HG03095 (cell line): ENCODE results near the gene SCN4A.

ENCODE experiments used
- ATAC-seq: cut with Tn5 transposase; IDR thresholded peaks from one replicate; pipeline ENCODE4 v1.9.1; 2021; ENCODE audit warnings: moderate library complexity; ENCODE audit not compliant: unreplicated experiment

Gene SCN4A

GRCh38 chr17:63960006-63960405 lies 12.7 kb downstream of the SCN4A start:
- ATAC-seq = no peak

GRCh38 chr17:63956296-63956920 lies 16.3 kb downstream of the SCN4A start:
- no peak for ATAC-seq

DNA sequence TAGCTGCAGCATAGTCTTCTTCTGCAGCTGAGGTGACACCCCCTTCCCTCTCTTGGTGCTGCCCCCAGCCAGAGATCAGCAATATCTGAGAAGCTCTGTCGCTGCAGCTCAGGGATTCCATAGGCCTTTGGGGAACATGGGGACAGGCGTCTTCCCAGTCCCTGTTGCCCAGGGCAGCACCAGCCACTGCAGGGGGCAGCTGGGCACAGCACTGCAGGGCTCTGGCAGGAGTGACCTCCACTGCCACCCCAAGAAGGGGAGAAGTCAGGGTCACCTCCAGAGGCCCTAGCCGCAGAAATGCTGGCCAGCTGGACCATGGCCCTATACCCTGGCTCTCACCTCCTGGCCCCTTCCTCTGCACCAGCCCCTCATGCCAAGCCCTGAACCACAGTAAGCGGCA lies 16.9 kb downstream of the SCN4A start:
- ATAC-seq = no peak

- no peak for ATAC-seq
These were observed 17.5 kb downstream of the SCN4A start for GRCh38 chr17:63955232-63955631.

DNA sequence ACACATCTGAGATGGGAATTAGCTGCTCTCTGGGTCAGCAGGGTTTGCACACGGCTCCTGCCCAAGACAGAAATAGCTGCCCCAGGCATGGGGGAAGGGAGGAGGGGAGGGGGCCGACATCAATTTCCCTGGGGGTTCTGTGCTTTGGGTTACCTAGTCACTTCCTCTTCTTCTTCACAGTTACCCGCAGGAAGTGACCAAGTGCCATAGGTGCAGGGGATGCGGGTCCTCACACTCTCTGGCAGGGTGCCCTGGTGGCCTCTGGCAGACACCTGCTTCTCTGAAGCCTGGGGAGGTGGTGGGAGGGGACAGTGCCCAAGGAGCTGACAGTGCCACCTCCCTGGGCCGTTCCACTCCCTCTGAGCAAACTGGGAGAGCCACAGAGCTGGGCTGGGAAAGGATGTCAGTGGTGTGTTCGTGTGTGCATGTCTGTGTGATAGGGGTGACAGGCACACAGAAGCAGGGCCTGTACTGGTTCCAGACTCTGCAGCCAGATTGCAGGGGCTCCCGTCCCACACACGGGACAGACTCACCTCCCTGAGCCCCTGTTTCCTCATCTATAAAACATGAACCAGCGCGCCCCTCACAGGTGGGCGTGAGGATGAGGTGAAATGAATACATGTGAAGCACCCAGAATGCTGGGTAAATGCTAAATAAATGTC lies 18.2 kb downstream of the SCN4A start:
- ATAC-seq = no peak

DNA sequence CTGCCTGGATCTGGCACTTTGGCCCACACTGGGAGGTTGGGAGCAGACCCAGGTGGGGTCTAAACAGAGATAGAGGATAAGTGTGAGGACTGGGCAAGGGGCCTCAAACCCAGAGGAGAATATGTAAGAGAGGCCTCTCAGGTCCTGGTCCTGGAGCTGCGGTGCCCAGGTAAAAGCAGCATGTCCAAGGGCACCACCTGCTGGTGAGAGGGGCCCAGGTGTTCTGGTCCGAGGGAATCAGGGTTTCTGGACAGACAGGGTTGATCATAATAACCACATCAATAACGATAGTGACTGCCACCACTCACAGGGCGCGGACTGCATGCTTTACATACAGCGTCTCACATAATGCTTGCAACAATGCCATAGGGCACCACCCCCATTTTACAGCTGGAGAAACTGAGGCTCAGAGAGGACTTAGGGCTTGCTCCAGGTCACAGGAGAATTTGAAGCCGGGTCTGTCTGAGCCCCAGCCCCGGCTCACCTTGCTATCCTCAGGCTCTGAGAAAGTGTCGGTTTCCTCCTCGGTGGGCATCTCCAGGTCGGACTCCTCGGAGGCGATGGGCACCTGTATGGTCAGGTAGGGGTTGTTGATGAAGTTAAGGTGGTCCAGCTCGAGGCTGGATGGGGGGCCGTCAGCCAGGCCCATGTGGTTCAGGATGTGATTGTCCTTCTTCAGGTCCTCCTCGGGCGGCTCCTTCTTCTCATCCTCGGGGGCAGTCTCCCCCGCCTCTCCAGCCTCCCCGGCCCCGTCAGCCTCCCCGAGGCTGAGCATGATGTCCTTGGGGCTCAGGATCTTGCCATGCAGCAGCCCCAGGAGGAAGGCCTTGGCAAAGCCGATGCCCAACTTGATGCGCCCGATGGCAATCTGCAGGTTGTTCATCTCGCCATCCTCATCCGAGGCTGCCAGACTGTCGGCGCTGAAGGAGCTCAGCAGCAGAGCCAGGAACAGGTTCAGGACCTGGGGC lies 21.5 kb downstream of the SCN4A start:
- ATAC-seq = no peak

- ATAC-seq = no peak
These were observed 23.0 kb downstream of the SCN4A start for GRCh38 chr17:63949576-63950250.

DNA sequence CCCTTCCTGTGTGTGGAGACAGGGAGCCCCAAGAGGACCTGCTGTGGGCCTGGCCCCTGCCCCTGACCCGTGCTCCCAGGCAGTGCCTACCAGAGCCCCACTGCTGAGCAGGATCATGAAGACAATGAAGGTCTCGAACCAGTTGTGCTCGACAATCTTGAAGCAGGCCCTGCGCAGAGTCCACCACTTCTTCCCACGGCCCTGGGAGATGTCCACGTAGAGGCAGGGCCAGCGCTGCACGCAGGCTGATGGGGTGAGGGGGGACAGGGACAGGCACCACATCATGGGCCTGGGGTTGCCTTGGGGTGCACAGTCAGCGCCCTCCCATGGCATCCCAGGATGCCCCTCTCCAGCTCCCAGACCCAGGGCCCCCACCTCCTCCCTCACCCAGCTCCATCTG lies 24.2 kb downstream of the SCN4A start:
- ATAC-seq = no peak

DNA sequence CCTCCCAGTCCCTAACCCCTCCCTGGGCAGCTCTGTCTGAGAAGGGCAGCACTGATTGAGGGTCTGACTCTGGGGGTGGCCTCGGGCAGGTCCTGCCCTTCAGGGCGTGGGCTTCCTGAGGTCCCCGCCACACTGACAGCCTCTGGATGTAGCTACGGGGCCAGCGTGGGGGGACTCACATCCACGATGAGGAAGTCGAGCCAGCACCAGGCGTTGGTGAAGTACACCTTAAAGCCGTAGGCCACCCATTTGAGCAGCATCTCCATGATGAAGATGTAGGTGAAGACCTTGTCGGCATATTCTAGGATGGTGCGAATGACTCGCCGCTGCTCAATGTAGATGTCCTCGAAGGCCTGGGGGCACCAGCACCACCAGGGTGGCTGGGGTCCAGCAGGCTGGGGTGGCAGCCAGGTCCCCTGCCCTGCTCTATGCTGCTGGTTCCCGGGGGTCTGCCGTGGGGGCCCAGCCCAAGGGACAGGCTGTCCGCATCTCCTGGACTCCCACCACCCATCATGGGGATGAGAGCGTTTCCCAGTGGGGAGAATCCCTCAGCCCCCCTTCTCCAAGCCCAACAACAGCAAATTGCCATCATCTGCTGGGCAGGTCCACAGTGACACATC lies 24.9 kb downstream of the SCN4A start:
- no peak for ATAC-seq

DNA sequence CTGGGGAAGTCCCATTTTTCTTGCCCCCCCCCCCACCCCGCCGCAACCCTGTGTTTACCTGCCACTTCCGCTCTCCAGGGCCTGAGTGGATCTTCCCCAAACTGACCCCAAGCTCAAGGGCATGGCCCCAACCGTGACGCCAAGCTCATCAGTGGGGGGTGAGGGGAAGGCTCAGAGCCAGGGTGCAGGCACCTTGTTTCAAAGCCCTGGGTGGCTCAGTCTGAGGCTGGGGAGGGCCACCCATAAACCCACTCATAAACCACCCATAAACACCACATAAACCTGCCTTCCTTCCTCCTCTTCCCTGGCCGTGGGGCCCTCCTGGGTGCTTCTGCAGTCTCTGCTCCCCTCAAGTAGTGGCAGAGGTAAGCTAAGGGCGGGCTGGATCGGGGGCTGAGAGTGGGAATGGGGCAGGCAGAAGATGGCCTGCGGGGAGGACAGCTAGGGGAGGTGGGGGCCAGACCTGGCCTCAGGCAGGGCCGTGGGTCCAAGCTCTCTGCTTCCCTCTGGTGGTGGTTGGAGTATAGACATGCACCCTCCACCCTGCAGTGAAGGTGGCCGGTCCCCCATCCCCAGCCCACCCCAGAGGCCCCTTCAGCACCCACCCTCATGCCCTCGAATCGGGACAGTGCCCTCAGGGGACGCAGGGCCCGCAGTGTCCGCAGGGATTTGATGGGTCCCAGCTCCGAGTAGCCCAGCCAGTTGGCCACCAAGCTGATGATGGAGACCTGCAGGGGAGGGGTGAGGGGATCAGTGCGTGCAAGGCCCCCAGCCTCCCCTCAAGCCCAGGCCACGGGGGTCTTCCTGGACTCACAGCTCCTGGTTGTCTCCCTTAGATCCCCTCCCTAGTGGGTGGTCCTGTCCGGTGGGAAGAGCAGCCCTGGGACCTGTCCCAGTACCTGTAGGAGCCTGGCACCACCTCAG lies 26.0 kb downstream of the SCN4A start:
- ATAC-seq = peak; percentile 58

DNA sequence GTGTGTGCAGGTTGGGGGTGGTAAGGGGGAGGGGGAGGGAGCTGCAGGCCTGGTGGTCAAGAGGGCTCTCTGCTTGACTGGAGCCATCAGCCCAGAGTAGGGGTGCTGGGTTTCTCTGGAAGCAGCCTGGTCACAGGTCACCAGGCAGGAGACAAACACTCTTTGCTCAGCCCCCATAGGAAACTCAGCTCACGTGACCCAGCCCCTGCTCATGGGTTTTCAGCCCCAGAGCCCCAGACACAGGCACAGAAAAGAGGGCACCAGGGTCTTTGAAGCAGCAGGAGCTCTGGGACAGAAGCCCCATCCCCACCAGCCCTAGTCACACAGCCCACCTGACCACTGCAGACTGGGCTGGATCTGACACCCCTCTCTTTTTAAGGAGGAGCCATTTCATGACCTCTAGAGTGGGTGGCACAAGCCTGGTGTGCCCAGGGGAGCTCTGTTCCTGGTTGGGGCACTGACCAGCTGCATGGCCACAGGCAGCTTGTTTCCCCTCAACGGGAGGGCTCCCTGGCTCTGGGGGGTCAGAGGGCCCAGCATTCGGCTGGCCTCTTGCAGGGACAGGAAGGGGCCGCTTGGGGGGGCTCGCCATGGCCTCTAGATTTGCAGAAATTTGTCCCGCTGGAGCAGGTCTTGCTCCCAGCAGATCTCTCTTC lies 26.8 kb downstream of the SCN4A start:
- ATAC-seq = peak; percentile 5

DNA sequence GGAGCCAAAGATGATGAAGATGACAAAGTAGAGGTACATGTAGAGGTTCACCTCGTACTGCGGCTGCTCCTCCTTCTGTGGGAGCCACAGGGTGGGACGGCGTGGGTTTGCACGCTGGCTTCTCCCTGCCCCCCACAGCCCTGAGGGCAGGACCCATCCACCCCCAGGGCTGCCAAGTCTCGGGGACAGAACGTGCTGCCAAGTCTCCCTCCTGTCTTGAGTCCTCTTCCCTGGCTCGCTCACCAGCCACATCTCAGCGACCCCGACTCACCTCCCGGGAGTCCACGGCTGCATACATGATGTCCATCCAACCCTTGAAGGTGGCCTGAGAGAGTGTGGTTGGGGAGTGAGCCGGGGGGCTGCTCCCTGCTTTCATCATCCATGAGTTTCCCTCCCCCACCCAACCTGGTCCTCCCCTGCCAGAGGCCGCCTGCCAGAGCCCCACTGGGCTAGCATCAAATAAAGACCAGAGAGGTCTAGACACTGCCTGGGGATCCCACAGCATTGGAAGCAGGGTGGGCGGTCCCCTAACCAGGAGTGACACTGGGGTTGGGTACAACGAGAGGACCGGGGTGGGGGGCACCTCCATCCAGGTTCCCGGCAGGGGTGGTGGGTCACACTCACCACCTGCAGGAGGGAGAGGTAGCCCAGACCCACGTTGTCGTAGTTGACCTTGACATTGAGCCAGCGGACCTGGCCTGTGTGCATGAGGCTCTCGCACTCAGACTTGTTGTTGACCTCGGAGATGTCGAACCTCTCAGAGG lies 27.8 kb downstream of the SCN4A start:
- ATAC-seq = no peak

DNA sequence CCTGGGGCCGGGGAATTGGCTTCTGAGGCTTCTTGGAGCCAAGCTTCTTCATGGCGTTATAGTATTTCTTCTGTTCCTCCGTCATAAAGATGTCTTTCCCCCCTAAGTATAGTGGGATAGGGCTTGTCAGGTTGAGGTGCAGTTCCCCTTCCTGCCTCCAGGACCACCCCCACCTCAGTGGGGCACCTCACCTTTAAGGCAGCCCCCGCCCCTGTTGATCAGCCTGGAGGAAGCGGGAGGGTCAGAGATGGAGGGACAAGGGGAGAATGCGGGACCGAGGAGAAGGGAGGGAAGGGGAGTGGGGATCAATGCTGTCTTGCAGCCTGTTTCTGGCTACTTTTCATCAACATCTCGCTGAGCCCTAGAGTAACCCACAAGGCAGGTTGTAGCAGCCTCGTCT lies 29.0 kb downstream of the SCN4A start:
- no peak for ATAC-seq

DNA sequence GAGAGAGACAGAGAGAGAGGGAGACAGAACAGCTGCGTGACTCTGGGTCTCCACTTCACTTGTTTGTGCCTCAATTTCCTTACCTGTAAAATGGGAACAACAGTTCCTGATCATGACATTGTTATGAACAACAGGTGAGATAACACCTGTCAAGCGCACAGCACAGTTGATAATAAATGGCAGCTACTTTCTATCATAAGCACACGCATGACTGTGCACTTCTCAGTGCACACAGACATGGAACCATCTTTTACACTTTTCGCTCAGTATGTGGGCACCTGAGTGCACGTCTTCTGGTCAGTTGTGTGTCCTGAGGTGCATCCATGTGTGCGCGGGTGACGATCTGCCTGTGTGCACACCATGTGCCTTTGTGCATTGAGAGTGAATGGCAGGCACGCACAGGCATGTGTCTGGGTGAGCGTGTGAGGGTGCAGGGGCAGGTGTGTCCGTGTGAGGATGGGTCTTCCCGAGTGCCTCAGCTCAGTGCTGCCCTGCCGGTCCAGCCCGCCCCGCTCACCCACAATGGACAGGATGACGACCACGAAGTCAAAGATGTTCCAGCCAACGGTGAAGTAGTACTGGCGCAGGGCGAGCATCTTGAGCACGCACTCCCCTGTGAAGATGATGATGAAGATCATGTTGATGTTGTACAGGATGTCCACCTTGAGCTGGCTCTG lies 30.3 kb downstream of the SCN4A start:
- ATAC-seq = no peak

DNA sequence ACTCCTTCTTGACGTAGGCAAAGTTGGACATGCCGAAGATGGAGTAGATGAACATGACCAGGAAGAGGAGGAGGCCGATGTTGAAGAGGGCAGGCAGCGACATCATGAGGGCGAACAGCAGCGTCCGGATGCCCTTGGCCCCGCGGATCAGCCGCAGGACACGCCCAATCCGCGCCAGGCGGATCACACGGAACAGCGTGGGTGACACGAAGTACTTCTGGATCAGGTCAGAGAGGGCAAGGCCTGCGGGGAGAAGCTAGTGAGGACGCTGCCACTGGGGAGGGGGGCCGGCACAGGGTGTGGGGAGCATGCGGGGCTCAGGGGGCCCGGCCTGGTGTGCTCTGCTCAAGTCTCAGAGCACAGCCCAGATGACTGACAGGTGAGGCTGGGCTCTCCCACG lies 31.0 kb downstream of the SCN4A start:
- no peak for ATAC-seq

DNA sequence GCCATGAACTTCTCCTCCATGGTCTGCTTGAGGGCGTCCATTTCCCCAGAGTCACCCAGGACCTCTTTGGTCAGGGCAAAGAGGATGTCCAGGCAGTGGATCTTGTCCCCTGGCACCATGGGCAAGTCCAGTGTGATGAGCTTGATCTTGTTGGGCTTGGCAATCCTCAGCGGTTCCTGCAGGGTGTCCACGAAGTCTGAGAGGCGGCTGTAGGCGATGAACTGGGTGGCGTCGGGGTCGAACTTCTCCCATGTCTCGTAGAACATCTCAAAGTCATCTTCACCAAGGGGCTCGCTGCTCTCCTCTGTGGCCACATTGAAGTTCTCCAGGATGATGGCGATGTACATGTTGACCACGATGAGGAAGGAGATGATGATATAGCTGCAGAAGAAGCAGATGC lies 31.6 kb downstream of the SCN4A start:
- ATAC-seq = no peak

GRCh38 chr17:63940584-63940983 lies 32.1 kb downstream of the SCN4A start:
- no peak for ATAC-seq

- ATAC-seq = no peak
These were observed 32.8 kb downstream of the SCN4A start for GRCh38 chr17:63939884-63940283.
